ENCODE measurements around the gene CCNB1IP1.

The CCNB1IP1 gene

GRCh38 chr14:20331053-20331613 is 1.9 kb downstream of the CCNB1IP1 start:
- no peaks in the 10 kb centered on the region for H3K27me3 ChIP-seq (ENCODE audit: control insufficient read depth in 1 of 2, insufficient read depth in 1 of 2, low read length in 2 of 2)
- no peak overlapping the region for H3K14ac ChIP-seq (ENCODE audit: low read length in 2 of 2)
- H2BK5ac ChIP-seq (ENCODE audit: low read depth, low read length, poor library complexity, severe bottlenecking), result no peak overlapping the region
- H3K4me1 ChIP-seq (ENCODE audit: control insufficient read depth, insufficient read depth, low read depth, low read length), result no peaks in the 10 kb centered on the region
- H4K8ac ChIP-seq (ENCODE audit: low read length), result no peak overlapping the region
- H3K9me3 ChIP-seq (ENCODE audit: control insufficient read depth, low read length), result no peaks in the 10 kb centered on the region
- no peak overlapping the region for H2BK120ac ChIP-seq (ENCODE audit: low read depth, low read length)
- DNase-seq, result peak; percentile 7
- H2AFZ ChIP-seq (ENCODE audit: low read depth, low read length), result no peak overlapping the region
- peaks cover 0 to 14% of the 10 kb centered on the region in 2 experiments for H3K36me3 ChIP-seq (ENCODE audit: control insufficient read depth in 1 of 2, insufficient read depth in 2 of 2, low read depth in 1 of 2, low read length in 2 of 2)
- H3K79me1 ChIP-seq (replicated peaks; ENCODE audit: low read length, poor library complexity, severe bottlenecking), result peaks cover 3% of the 10 kb centered on the region
- H3K4me3 ChIP-seq (ENCODE audit: insufficient read depth in 1 of 2, low read depth in 1 of 2, low read length in 2 of 2), result no peak overlapping the region
- H2BK12ac ChIP-seq (ENCODE audit: low read length in 2 of 2), result no peak overlapping the region
- H3K4me2 ChIP-seq (ENCODE audit: low read length, poor library complexity, severe bottlenecking), result no peak overlapping the region
- H3K4ac ChIP-seq (ENCODE audit: low read depth in 1 of 2, low read length in 2 of 2), result no peak overlapping the region
- H2AK5ac ChIP-seq (ENCODE audit: low read length, severe bottlenecking), result no peak overlapping the region
- no peak overlapping the region for H3K9ac ChIP-seq (ENCODE audit: low read length)
- H4K91ac ChIP-seq (ENCODE audit: low read length), result no peak overlapping the region
- WGBS, result no CpG with 5 or more reads among the region's 2 CpGs
- no peak overlapping the region for H3K27ac ChIP-seq (ENCODE audit: low read length, poor library complexity, severe bottlenecking)
- no peak overlapping the region for H3K23ac ChIP-seq (ENCODE audit: low read length in 2 of 2)
- no peak overlapping the region for H2BK15ac ChIP-seq (ENCODE audit: low read depth, poor library complexity, severe bottlenecking)
- no peak overlapping the region for H3K18ac ChIP-seq (ENCODE audit: low read depth in 1 of 2, low read length in 2 of 2)

GRCh38 chr14:20329355-20329754 is 3.7 kb downstream of the CCNB1IP1 start:
- H2BK5ac ChIP-seq (ENCODE audit: low read depth, low read length, poor library complexity, severe bottlenecking), result no peak overlapping the region
- H2AK5ac ChIP-seq (ENCODE audit: low read length, severe bottlenecking), result no peak overlapping the region
- H3K4ac ChIP-seq (ENCODE audit: low read depth in 1 of 2, low read length in 2 of 2), result no peak overlapping the region
- H2AFZ ChIP-seq (ENCODE audit: low read depth, low read length), result no peak overlapping the region
- H2BK12ac ChIP-seq (ENCODE audit: low read length in 2 of 2), result no peak overlapping the region
- H3K27me3 ChIP-seq (ENCODE audit: control insufficient read depth in 1 of 2, insufficient read depth in 1 of 2, low read length in 2 of 2), result no peaks in the 10 kb centered on the region
- no peak overlapping the region for H2BK15ac ChIP-seq (ENCODE audit: low read depth, poor library complexity, severe bottlenecking)
- WGBS, result no CpG with 5 or more reads among the region's 2 CpGs
- peaks cover under 1 to 28% of the 10 kb centered on the region in 2 experiments for H3K36me3 ChIP-seq (ENCODE audit: control insufficient read depth in 1 of 2, insufficient read depth in 2 of 2, low read depth in 1 of 2, low read length in 2 of 2)
- H3K4me2 ChIP-seq (ENCODE audit: low read length, poor library complexity, severe bottlenecking), result no peak overlapping the region
- H3K27ac ChIP-seq (ENCODE audit: low read length, poor library complexity, severe bottlenecking), result no peak overlapping the region
- H2BK120ac ChIP-seq (ENCODE audit: low read depth, low read length), result no peak overlapping the region
- H3K18ac ChIP-seq (ENCODE audit: low read depth in 1 of 2, low read length in 2 of 2), result no peak overlapping the region
- H4K91ac ChIP-seq (ENCODE audit: low read length), result no peak overlapping the region
- peaks cover 3% of the 10 kb centered on the region for H3K79me1 ChIP-seq (replicated peaks; ENCODE audit: low read length, poor library complexity, severe bottlenecking)
- H3K14ac ChIP-seq (ENCODE audit: low read length in 2 of 2), result no peak overlapping the region
- no peak overlapping the region for H3K4me3 ChIP-seq (ENCODE audit: insufficient read depth in 1 of 2, low read depth in 1 of 2, low read length in 2 of 2)
- no peak for DNase-seq
- no peak overlapping the region for H4K8ac ChIP-seq (ENCODE audit: low read length)
- peak overlapping the region; percentile 80 for H3K9ac ChIP-seq (ENCODE audit: low read length)
- H3K4me1 ChIP-seq (ENCODE audit: control insufficient read depth, insufficient read depth, low read depth, low read length), result no peaks in the 10 kb centered on the region
- no peak overlapping the region for H3K23ac ChIP-seq (ENCODE audit: low read length in 2 of 2)
- no peaks in the 10 kb centered on the region for H3K9me3 ChIP-seq (ENCODE audit: control insufficient read depth, low read length)

GRCh38 chr14:20328705-20329104 is 4.4 kb downstream of the CCNB1IP1 start:
- Histone ChIP-seq H4K91ac (ENCODE audit: low read length) (no peak overlapping the region), H3K4me1 (ENCODE audit: control insufficient read depth, insufficient read depth, low read depth, low read length) (no peaks in the 10 kb centered on the region), H3K23ac (ENCODE audit: low read length in 2 of 2) (no peak overlapping the region), H2BK15ac (ENCODE audit: low read depth, poor library complexity, severe bottlenecking) (no peak overlapping the region), H3K4ac (ENCODE audit: low read depth in 1 of 2, low read length in 2 of 2) (no peak overlapping the region), H3K9me3 (ENCODE audit: control insufficient read depth, low read length) (no peaks in the 10 kb centered on the region), H3K9ac (ENCODE audit: low read length) (peak overlapping the region; percentile 80), H3K27ac (ENCODE audit: low read length, poor library complexity, severe bottlenecking) (no peak overlapping the region), H3K36me3 (ENCODE audit: control insufficient read depth in 1 of 2, insufficient read depth in 2 of 2, low read depth in 1 of 2, low read length in 2 of 2) (peaks cover 4 to 33% of the 10 kb centered on the region in 2 experiments), H3K79me1 (replicated peaks; ENCODE audit: low read length, poor library complexity, severe bottlenecking) (peaks cover 3% of the 10 kb centered on the region), H3K27me3 (ENCODE audit: control insufficient read depth in 1 of 2, insufficient read depth in 1 of 2, low read length in 2 of 2) (no peaks in the 10 kb centered on the region), H3K4me3 (ENCODE audit: insufficient read depth in 1 of 2, low read depth in 1 of 2, low read length in 2 of 2) (no peak overlapping the region), H2BK120ac (ENCODE audit: low read depth, low read length) (no peak overlapping the region), H2AK5ac (ENCODE audit: low read length, severe bottlenecking) (no peak overlapping the region), H3K14ac (ENCODE audit: low read length in 2 of 2) (no peak overlapping the region), H2AFZ (ENCODE audit: low read depth, low read length) (no peak overlapping the region), H3K4me2 (ENCODE audit: low read length, poor library complexity, severe bottlenecking) (no peak overlapping the region), H2BK5ac (ENCODE audit: low read depth, low read length, poor library complexity, severe bottlenecking) (no peak overlapping the region), H3K18ac (ENCODE audit: low read depth in 1 of 2, low read length in 2 of 2) (no peak overlapping the region), H4K8ac (ENCODE audit: low read length) (no peak overlapping the region), H2BK12ac (ENCODE audit: low read length in 2 of 2) (no peak overlapping the region)
- no peak for DNase-seq
- WGBS, result 77% methylated on average over 2 of the region's 2 CpGs

GRCh38 chr14:20327005-20327869 is 5.8 kb downstream of the CCNB1IP1 start:
- H3K79me1 ChIP-seq (replicated peaks; ENCODE audit: low read length, poor library complexity, severe bottlenecking), result peaks cover 5% of the 10 kb centered on the region
- H2AK5ac ChIP-seq (ENCODE audit: low read length, severe bottlenecking), result no peak overlapping the region
- no peak overlapping the region for H3K14ac ChIP-seq (ENCODE audit: low read length in 2 of 2)
- peaks cover 6 to 41% of the 10 kb centered on the region in 2 experiments for H3K36me3 ChIP-seq (ENCODE audit: control insufficient read depth in 1 of 2, insufficient read depth in 2 of 2, low read depth in 1 of 2, low read length in 2 of 2)
- H2AFZ ChIP-seq (ENCODE audit: low read depth, low read length), result no peak overlapping the region
- H3K4me1 ChIP-seq (ENCODE audit: control insufficient read depth, insufficient read depth, low read depth, low read length), result no peaks in the 10 kb centered on the region
- H2BK5ac ChIP-seq (ENCODE audit: low read depth, low read length, poor library complexity, severe bottlenecking), result no peak overlapping the region
- no peak overlapping the region for H3K4ac ChIP-seq (ENCODE audit: low read depth in 1 of 2, low read length in 2 of 2)
- H3K27me3 ChIP-seq (ENCODE audit: control insufficient read depth in 1 of 2, insufficient read depth in 1 of 2, low read length in 2 of 2), result no peaks in the 10 kb centered on the region
- H3K4me2 ChIP-seq (ENCODE audit: low read length, poor library complexity, severe bottlenecking), result no peak overlapping the region
- WGBS, result 65% methylated on average over 3 of the region's 8 CpGs
- H3K4me3 ChIP-seq (ENCODE audit: insufficient read depth in 1 of 2, low read depth in 1 of 2, low read length in 2 of 2), result peak overlapping the region in 1 of 2 experiments; percentile 30
- H4K8ac ChIP-seq (ENCODE audit: low read length), result no peak overlapping the region
- H3K9me3 ChIP-seq (ENCODE audit: control insufficient read depth, low read length), result no peaks in the 10 kb centered on the region
- peak overlapping the region; percentile 80 for H3K9ac ChIP-seq (ENCODE audit: low read length)
- no peak overlapping the region for H3K27ac ChIP-seq (ENCODE audit: low read length, poor library complexity, severe bottlenecking)
- no peak overlapping the region for H3K18ac ChIP-seq (ENCODE audit: low read depth in 1 of 2, low read length in 2 of 2)
- no peak overlapping the region for H2BK120ac ChIP-seq (ENCODE audit: low read depth, low read length)
- DNase-seq, result peak; percentile 81
- no peak overlapping the region for H4K91ac ChIP-seq (ENCODE audit: low read length)
- H2BK12ac ChIP-seq (ENCODE audit: low read length in 2 of 2), result no peak overlapping the region
- no peak overlapping the region for H3K23ac ChIP-seq (ENCODE audit: low read length in 2 of 2)
- no peak overlapping the region for H2BK15ac ChIP-seq (ENCODE audit: low read depth, poor library complexity, severe bottlenecking)

Measured in mesenchymal stem cell (in vitro differentiated cells and primary cell).